GM19023 (cell line): ENCODE measurements around the gene CFAP53.
A peak's percentile ranks its signal among the peaks of the same experiment; 100 is the strongest.
"Not testable (repeated sequence)": the region's sequence is repeated elsewhere in the genome, so short reads cannot be mapped to it uniquely, and the experiment has no call there.

ENCODE experiments used
- ATAC-seq: cut with Tn5 transposase; IDR thresholded peaks from one replicate; pipeline ENCODE4 v1.9.1; 2021; ENCODE audit warnings: mild to moderate bottlenecking, moderate library complexity; ENCODE audit not compliant: unreplicated experiment

The CFAP53 gene

GRCh38 chr18:50273203-50274043 is 7.1 kb upstream of the CFAP53 start:
- ATAC-seq, result no peak

- no peak for ATAC-seq
Measured at GRCh38 chr18:50272568-50272967, 6.3 kb upstream of the CFAP53 start.

- peak; percentile 73 for ATAC-seq
Measured at GRCh38 chr18:50268022-50268747, 1.9 kb upstream of the CFAP53 start.

- ATAC-seq, result no peak
Measured at GRCh38 chr18:50262977-50263376, 3.3 kb downstream of the CFAP53 start.

- no peak for ATAC-seq
Measured at GRCh38 chr18:50250935-50251334, 15.4 kb downstream of the CFAP53 start.

GRCh38 chr18:50249576-50249975 is 16.7 kb downstream of the CFAP53 start:
- ATAC-seq, result no peak

- no peak for ATAC-seq
Measured at GRCh38 chr18:50247561-50247960, 18.7 kb downstream of the CFAP53 start.

GRCh38 chr18:50241768-50242167 is 24.5 kb downstream of the CFAP53 start:
- ATAC-seq, result not testable (repeated sequence)

GRCh38 chr18:50240080-50240563 is 26.2 kb downstream of the CFAP53 start:
- ATAC-seq, result no peak

GRCh38 chr18:50232419-50232818 is 33.9 kb downstream of the CFAP53 start:
- ATAC-seq, result no peak

GRCh38 chr18:50231621-50232020 is 34.7 kb downstream of the CFAP53 start:
- ATAC-seq, result no peak

GRCh38 chr18:50220249-50220648 is 46.0 kb downstream of the CFAP53 start:
- not testable (repeated sequence) for ATAC-seq

GRCh38 chr18:50218432-50219197 is 47.7 kb downstream of the CFAP53 start:
- peak; percentile 78 for ATAC-seq

- ATAC-seq, result no peak
Measured at GRCh38 chr18:50209311-50209710, 57.0 kb downstream of the CFAP53 start.

- no peak for ATAC-seq
Measured at GRCh38 chr18:50207722-50208121, 58.6 kb downstream of the CFAP53 start.

- no peak for ATAC-seq
Measured at GRCh38 chr18:50203801-50204604, 62.3 kb downstream of the CFAP53 start.

GRCh38 chr18:50201476-50202018 is 64.7 kb downstream of the CFAP53 start:
- ATAC-seq, result no peak

GRCh38 chr18:50199921-50200320 is 66.4 kb downstream of the CFAP53 start:
- ATAC-seq, result no peak

GRCh38 chr18:50199346-50199855 is 66.9 kb downstream of the CFAP53 start:
- no peak for ATAC-seq

- ATAC-seq, result no peak
Measured at GRCh38 chr18:50196261-50196660, 70.0 kb downstream of the CFAP53 start.
